GM23248 (cell line): ENCODE data around the gene TTN.

Experiments used
- EZH2 ChIP-seq: fragments of 200-600 bp; sonication (generic); IDR thresholded peaks from 2 replicates; pipeline ENCODE4 v1.6.1; 2018; ENCODE audit warnings: antibody characterized with exemption, mild to moderate bottlenecking; ENCODE audit not compliant: insufficient read depth, poor library complexity, severe bottlenecking
- EZH2phosphoT487 ChIP-seq: fragments of 200-600 bp; sonication (generic); IDR thresholded peaks from 2 replicates; pipeline ENCODE4 v1.6.1; 2018; ENCODE audit warnings: antibody characterized with exemption, moderate library complexity, mild to moderate bottlenecking, low read depth; ENCODE audit not compliant: insufficient read depth

GRCh38 chr2:178521304-178522150 is 285.7 kb downstream of the TTN start:
- TF ChIP-seq EZH2phosphoT487 (no peak), EZH2 (no peak)
